T-helper 2 cell treated with Interferon-gamma antibody and Interleukin-4, amounts not matched to agents 100 ng/mL and 5 ng/mL, for 36 hours (primary cell): ENCODE measurements around the gene KCNK7. TPM values are rescaled to one million over a fixed set of nuclear protein-coding genes. Genes with fewer than 3 reads are reported as not detected.

Source experiments
- intact Hi-C: fragments of 100-400 bp; cut with micrococcal nuclease; formaldehyde crosslinking; loops from one replicate; pipeline ENCODE4 v1.15.1; 2023
- total RNA-seq: library from RNA; stranded (reverse); gene quantifications from 2 replicates; pipeline ENCODE4 v1.2.3, GENCODE V29; 2022

Gene KCNK7
- total RNA-seq, 1 donor from 2014 or later, result 1.7 TPM

DNA sequence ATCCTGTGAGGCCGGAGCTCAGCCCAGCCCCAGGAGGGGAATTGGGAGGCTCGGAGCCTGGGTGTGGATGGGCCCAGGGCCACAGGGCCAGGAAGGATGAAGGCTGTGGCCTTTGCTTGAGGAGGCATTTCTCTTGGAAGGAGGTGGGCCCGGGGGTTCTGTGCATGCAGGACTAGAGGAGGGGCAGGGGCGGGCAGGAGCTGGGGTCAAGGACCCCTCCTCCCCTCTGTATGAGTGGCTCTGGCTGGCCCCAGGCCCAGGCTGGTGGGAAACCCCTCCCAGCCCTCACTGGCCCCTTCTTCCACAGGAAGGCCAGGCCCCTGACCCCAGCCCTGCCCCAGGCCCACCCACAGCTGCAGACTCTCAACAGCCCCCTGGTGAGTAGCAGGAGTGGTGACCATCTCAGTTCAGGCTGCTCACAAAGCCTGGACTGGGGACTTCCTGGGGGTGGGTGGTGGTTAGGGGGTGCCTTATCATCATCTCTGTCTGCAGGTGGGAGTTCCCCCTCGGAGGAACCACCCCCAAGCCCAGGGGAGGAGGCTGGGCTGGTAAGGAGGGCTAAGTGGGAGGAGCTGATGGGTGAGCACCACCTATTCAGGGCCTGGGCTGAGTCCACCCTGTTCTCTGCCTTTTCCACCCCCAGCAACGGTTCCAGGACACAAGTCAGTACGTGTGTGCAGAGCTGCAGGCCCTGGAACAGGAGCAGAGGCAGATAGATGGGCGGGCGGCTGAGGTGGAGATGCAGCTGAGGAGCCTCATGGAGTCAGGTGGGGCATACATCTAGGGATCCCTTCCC, 6.0 kb downstream of the KCNK7 start:
- intact Hi-C loops, result no loop called here

DNA sequence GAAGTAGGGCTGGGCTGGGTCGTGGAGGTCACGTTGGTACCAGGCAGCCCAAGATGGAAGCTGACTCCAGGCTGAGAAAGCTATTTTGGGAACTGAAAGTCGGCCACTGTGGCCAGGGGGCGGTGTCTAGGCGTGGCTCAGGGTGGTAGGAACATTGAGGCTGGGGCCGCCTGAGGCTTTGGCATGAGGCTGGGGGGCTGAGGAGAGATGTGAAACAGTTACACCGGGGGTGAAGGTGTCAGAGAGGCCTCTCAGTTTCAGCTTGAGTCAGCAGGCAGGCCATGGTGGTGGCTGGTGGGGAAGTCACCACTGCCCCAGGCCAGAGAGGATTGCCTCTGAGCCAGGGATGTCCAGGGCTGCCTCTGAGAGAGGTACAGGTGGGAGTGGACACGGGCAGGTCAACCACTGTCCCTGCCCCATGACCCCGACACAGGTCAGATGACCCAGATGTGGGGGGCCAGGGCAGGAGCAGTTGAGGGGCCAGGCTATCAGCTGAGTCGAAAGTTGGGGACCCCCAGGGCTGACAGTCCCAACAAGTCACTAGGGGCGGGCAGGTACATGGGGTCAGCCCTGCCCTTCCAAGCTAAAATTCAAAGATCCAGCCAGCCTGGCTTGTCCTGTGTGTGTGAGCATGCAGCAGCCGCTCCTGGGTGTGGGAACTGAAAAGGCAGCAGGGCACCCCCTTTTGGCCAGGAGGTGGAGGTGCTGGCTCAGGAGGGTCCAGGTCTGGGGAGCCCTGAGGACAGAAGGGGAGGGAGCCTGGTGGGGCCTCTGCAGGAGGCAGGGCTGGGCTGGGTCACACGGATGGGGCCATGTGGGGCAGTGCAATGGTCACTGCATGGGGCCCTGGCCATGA, 7.2 kb downstream of the KCNK7 start:
- intact Hi-C loops, result loop anchor here (1.0 kb wide), 2 partner anchors 14 to 48 kb away; no protein-coding TSS in a partner anchor

DNA sequence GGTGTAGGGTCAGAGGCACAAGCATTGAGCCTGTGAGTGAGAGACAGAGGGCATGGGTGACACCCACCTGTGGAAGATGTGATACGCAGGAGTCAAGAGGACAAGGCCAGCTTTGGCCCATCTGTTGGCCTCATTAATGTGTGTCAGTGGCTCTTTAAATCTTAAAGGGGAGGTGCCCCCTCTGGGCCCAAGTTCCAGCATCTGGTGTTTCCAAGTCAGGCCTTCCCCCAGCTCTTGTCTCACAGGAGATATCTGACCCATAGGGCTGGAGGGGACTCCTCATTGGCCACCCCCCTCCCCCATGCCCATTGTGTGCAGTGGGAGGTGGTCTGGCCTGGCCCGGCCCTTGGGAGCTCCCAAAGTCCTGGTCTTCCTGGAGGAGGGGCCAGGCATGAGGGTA, 8.9 kb downstream of the KCNK7 start:
- intact Hi-C loops, result no loop called here

DNA sequence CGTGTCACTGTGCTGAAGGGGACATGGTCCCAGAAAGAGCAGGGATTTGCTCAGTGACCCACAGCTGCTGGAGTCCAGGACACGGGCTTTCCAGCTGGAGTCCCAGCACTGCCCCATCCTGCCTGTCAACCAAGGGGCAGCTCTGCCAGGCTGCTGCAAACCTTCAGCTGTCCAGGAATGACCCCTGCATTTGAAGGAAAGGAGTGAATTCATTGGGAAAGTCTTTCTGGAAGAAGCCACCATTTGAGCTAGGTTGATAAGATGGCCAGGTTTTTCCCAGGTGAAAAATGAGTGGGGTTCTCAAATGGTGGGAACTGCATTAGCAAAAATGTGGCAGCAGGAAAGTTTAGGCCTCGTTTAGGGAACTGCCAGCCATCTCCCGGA, 9.4 kb downstream of the KCNK7 start:
- intact Hi-C loops, result no loop called here

DNA sequence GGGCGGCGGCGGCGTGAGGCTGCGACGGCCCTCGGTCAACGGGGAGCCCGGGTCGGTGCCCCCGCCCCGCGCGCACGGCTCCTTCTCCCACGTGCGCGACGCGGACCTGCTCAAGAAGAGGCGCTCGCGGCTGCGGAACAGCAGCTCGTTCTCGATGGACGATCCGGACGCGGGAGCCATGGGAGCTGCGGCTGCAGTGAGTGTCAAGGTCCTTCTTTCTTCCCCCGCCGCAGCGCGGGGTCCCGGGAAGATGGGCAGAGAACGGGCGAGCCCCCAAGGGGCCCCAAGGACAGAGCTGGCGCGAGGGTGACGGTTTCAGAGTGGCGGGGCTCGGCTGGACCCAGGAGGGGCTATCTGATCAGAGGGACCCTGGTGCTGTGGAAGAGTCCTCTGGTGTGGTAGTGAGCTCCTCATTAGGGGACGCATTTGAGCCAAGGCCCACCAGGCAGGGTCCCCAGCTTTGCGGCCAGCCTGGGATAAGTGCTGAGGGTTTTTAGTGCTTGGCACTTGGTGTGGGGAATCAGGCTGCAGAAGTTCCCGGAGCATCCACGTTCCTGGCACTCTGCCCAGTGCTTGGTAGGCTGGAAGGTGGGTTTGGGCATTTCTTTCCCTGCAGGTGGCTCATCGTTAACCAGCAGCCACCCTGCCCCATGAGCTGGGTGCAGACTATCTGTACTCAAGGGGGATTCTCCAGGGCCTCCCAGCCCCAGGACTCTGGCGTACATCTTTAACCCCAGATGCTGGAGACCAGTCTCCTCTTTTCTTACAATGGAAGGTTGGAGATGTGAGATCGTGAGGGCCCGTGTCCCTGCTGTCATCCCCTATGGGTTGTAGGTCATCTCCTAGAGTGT, 10.0 kb downstream of the KCNK7 start:
- intact Hi-C loops, result no loop called here

DNA sequence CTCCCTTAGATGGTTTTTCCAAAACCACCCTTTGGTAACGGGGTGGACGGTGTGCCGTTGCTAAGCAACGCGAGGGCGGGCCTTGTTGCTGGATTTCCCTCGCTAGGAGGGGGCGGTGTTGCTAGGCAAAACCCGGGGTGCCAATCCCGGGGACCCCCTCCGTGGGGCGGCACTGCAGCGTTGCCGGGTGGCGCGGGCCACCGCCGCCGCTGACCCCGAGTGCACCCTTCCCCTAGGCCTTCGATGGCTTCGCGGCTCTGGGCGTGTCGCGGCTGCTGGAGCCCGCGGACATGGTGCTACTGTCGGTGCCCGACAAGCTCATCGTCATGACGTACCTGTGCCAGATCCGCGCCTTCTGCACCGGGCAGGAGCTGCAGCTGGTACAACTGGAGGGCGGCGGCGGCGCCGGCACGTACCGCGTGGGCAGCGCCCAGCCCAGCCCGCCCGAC, 10.9 kb downstream of the KCNK7 start:
- intact Hi-C loops, result no loop called here

DNA sequence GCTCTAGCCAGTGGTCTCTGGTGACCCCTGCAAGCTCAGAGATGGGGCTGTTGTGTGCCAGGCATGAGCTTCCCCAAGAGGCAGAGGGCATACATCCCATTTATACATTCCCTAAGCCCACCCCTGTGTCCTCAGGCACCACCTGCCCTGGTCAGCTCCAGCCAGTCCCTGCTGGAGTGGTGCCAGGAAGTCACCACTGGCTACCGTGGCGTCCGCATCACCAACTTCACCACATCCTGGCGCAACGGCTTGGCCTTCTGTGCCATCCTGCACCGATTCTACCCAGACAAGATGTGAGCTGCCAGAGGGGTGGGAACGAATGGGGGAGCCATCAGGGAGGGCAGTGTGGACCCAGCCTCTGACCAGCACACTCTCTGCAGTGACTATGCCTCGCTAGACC, 11.5 kb downstream of the KCNK7 start:
- intact Hi-C loops, result no loop called here

DNA sequence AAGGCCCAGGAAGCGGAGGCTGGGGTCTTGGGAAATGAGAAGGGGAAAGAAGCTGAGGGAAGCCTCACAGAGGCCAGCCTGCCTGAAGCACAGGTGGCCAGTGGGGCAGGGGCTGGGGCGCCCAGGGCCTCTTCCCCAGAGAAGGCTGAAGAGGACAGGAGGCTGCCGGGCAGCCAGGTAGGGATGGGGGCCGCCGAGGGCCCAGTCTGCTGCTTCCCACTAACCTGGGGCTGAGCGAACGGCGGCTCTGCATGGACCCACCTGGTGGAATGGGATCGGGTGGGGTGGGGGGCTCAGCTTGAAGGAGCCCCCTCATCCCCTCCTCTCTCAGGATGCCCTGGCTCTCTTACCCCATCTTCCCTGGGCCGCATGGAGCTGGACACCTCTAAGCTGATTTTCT, 12.0 kb downstream of the KCNK7 start:
- intact Hi-C loops, result no loop called here

DNA sequence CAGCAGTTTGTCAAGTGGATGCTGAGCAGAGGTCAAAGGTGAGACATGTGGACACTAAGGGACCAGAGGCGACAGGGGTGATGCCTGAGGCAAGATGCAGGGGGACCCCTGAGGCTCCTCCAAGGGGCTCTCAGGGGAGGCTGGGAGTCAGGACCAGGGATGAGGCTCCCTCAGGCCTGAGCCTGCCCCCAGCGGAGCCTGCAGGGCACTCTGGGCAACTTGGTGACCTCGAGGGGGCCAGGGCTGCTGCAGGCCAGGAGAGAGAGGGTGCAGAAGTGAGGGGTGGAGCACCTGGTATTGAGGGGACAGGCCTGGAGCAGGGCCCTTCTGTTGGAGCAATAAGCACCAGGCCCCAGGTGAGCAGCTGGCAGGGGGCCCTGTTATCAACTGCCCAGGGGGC, 13.7 kb downstream of the KCNK7 start:
- intact Hi-C loops, result no loop called here

DNA sequence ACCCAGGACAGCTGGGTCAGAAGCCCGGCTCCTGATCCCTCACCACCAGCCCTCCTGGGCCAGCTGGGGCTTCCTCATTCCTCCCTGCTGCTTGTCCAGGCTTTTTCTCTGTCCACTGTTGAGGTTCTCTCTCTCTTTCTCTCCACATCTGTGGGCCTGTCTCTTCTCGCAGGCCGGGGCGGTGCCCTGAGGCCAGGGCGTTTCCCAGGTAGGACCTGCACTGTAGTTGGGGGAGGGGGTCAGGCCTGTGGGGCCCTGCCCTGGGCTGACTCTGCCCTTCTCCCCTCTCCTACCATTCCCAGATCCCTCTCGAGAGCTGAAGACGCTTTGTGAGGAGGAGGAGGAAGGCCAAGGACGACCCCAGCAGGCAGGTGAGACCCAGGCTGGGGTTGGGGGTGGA, 14.8 kb downstream of the KCNK7 start:
- intact Hi-C loops, result no loop called here

DNA sequence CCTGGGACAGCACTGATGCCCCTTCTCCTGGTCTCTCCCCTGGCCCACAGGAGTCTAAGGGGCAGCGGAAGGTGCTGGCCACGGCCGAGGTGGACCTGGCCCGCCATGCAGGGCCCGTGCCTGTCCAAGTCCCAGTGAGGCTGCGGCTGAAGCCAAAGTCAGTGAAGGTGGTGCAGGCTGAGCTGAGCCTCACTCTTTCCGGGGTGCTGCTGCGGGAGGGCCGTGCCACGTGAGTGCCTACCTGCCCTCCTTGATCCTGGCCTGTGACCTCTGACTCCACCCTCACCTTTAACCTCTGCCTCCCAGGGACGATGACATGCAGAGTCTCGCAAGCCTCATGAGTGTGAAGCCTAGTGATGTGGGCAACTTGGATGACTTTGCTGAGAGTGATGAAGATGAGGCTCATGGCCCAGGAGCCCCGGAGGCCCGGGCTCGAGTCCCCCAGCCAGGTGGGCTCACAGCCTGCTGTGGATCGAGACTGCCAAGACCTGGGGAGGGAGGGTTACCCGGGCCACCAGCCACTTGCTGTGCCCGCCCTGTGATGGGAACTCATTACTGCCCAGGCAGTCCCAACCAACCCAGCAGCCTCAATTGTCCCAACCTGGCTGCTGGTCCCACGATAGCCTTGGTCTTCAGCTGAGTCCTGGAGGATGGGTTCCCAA, 15.4 kb downstream of the KCNK7 start:
- intact Hi-C loops, result no loop called here

DNA sequence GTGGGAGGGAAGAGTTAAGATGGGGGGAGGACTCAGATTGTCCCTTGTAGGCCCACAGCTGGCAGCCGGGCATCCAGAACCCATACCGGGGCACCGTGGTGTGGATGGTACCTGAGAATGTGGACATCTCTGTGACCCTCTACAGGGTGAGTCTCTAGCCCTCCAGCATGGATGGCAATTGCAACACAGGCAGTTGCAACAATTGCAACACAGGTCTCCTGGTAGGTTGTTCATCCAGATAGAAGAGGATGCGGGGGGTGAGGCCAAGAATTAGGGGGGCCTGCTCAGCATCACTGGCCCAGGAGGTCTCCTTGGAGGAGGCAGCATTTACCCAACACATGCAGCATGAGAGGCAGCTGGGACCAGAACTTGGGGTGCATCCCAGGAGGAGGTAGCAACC, 16.3 kb downstream of the KCNK7 start:
- intact Hi-C loops, result no loop called here

DNA sequence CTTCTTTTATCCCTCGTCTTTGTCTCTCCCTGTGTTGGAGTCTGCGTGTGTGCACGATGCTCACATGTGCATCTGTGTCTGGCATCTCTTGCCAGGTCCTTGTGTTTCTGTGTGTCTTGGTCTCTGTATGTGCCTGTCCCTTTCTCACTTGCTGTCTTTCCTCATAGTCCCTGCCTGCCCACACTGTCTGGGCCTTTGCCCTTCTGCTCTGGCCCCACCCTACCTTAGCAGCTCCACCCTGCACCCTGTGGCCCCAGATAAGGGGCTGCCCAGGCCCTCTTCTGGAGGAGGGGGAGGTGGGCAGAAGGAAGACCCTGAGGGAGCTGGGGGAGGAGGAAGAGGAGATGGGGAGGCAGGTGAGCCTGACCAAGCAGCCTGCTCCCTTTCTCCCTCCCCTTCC, 16.9 kb downstream of the KCNK7 start:
- intact Hi-C loops, result no loop called here

DNA sequence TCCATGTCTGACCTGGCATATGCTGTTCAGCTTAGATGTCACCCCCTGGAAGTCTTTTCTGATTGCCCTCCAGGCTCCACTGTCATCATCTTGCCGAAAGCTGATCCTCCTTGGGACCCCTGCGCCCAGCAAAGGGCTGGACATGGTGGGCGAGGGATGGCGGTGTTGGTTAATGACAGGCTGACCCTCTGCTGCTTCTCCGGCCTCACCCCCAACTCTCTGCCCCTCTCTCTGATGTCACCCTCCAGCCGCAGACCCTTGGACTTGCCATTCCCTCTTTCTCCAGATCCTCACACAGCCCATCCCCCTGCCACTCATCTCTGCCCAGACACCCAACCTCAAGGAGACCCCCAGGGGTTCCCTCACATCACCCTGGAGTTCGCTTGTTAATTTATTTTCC, 17.5 kb downstream of the KCNK7 start:
- intact Hi-C loops, result no loop called here

DNA sequence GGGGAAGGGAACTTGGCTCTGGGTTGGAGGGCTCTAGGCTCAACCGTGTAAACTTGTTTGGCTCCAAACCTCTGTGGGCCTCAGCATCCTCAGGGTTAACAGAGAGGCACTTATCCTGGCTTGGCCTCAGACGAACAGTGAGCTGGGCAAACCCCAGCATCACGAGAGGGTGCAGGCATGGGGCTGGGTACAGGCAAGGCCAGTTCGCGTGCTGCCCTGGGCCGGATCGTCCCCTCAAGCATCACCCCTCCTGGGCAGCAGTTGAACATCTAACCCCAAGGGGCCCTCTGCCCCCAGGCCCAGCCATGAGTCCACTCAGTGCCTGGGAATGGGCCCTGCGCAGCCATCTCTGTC, 17.9 kb downstream of the KCNK7 start:
- intact Hi-C loops, result no loop called here

DNA sequence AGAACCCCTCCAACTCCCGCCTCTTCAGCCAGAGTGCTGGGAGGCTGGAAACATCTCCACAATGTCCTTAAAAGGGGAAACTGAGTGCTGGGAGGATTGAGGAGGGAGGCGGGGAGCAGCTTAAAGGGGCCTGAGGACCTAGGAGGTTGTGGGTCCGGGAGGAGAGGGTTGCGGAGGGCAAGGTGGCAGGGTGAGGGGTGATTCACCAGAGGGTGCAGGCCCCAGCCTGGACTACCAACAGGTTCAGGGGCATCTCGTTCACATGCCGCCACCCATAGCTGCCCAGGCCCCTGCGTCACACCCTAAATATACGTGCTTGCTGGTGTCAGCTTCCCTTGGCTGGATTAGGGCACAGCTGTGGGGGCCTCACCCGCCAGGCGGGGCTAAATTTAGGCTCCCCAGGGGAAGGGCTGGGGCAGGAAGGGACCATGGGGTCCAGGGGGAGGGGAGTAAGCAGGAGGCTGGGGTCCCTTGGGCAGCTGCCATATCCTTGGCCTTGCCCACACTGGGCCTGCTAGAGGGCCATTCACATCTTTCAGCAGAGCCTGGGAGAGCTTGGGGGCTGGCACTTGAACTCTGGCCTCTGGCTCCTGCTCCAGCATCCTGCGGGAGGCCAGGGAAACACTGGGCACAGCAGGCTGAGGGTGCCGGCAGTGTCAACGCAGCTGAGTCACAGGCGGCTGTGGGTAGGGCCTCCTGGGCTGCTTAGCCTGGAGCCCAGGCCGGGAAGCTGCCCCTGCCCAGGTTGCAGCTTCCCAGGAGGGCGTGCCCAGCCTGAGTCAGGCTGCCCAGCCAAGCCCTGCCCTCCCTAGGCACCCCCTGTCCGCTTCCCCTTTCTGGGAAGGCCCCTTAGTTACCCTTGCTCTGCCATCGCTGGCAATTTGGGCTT, 18.5 kb downstream of the KCNK7 start:
- intact Hi-C loops, result no loop called here

DNA sequence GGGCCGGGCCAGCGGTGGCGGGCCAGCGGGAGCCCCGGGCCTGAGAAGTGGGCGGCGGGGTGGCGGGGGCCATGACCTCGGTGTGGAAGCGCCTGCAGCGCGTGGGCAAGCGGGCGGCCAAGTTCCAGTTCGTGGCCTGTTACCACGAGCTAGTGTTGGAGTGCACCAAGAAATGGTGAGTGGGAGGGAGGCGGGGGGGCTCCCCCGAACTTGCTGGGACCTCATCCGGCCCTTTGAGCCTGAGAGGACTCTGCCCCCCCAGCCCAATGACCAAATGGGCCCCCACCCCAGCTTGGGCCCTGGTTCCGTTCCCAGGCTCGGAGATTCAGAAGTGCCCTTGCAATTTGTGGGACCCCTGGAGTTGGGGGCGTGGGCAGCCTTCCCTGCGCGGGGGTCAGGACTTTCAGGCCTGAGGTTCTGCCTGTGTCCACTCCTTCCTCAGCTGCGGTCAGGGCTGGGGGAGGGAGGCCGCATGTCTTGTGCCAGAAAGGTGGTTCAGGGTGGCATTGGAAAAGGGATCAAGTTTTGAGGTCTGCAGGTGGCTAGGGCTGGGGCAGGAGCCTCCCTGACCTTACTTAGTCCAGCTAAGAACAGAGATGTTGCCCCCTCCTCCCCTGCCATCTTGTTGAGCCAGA, 19.3 kb downstream of the KCNK7 start:
- intact Hi-C loops, result no loop called here

DNA sequence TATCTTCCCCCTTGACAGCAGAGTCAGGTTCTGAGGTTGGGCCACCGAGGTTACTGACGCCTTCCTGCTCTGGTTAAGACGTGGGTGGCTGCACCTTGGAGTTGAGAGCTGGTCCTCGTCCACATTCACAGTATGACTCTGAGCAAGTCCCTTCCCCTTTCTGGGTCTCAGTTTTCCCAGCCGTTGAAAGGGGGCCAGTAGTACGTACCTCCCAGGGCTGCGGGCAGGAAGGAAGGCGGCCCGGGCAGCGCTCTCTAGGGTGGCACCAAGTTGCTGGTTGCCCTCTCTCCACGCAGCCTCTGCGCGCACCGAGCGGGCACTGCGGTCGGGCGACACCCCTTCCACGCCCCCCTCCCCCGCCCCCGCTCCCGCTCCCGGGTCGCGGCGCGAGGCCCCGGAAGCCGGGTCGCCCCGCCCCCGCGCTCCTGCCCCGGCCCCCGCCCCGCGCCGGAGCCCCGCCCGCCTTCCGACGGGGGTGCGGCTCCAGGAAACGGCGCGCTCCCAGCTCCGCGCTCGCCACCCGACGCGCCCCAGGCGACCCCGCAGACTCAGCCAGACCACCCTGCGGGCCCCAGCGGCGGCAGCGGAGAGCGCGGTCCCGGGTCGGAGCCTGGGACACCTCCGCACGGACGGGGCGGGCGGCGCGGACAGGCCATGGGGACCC, 19.9 kb downstream of the KCNK7 start, which contains the start of gene EHBP1L1:
Gene EHBP1L1, plus strand, starts transcription at position 486 of the 664 bp plus-strand sequence. CDS start 250 bp downstream, outside the sequence.
- intact Hi-C loops, result no loop called here
